Breast epithelium (tissue), 4 donors: ENCODE data around the gene BAX. TPM values are rescaled to one million over a fixed set of nuclear protein-coding genes. Genes with fewer than 3 reads are reported as not detected.
"Not testable (repeated sequence)": the region's sequence is repeated elsewhere in the genome, so short reads cannot be mapped to it uniquely, and the experiment has no call there.

Experiments used
- DNase-seq, 2 donors: peaks; one replicate each; pipeline ENCODE4 v3.0.0-alpha.2; 2019; ENCODE audit warnings: low spot score in 2 of 2
- H3K27ac ChIP-seq, 2 donors: fragments of 200-600 bp; sonication (generic) in 1 of 2; one replicate each; pipeline ENCODE4 v1.5.1; 2016 to 2019; ENCODE audit warnings: mild to moderate bottlenecking in 1 of 2
- H3K27me3 ChIP-seq, 2 donors: fragments of 200-600 bp; sonication (generic) in 1 of 2; one replicate each; pipeline versions ENCODE4 v1.5.1 to v1.6.0; 2017 to 2019; ENCODE audit warnings: control low read depth in 1 of 2, mild to moderate bottlenecking in 1 of 2
- H3K36me3 ChIP-seq: fragments of 200-600 bp; one replicate; pipeline ENCODE4 v1.5.1; 2019
- H3K4me1 ChIP-seq, 2 donors: fragments of 200-600 bp; sonication (generic); one replicate each; pipeline ENCODE4 v1.5.1; 2016 to 2019; ENCODE audit warnings: control low read depth in 1 of 2
- H3K4me3 ChIP-seq, 3 donors: fragments of 200-600 bp; sonication (generic); 1 replicate in 2 of 3; 2 replicates in 1 of 3; pipeline ENCODE4 v1.5.1; 2016 to 2019; ENCODE audit warnings: mild to moderate bottlenecking in 3 of 3, moderate library complexity in 2 of 3
- H3K9me3 ChIP-seq, 2 donors: fragments of 200-600 bp; sonication (generic) in 1 of 2; one replicate each; pipeline ENCODE4 v1.5.1; 2016 to 2019; ENCODE audit warnings: control low read depth in 1 of 2
- POLR2A ChIP-seq: fragments of 450-650 bp; IDR thresholded peaks from one replicate; pipeline ENCODE4 v1.6.1; 2016; ENCODE audit warnings: antibody characterized with exemption, mild to moderate bottlenecking, moderate library complexity
- POLR2AphosphoS5 ChIP-seq, 3 donors: sonication (generic); formaldehyde crosslinking; IDR thresholded peaks; one replicate each; pipeline ENCODE4 v1.6.1; 2017; ENCODE audit warnings: antibody characterized with exemption in 3 of 3
- intact Hi-C: fragments of 100-400 bp; cut with DNase I; formaldehyde crosslinking; loops from one replicate; pipeline ENCODE4 v1.15.1; 2023; ENCODE audit warnings: low total_unique reads
- total RNA-seq, 3 donors: library from RNA; depleted of rRNA; stranded (reverse); fragments of >200 nt; gene quantifications; one replicate each; pipeline ENCODE4 v1.1.0, GENCODE V29; 2016
- TF ChIP-seq, protein P1 (sequence below), 3 donors: fragments of 450-650 bp; IDR thresholded peaks; one replicate each; pipeline ENCODE4 v1.5.1; 2016 to 2017; ENCODE audit warnings: antibody characterized with exemption in 3 of 3, mild to moderate bottlenecking in 3 of 3, moderate library complexity in 3 of 3

Gene BAX
- total RNA-seq, 3 donors from 2014 or later: 34.2 to 56.0 (median 36.0) TPM

DNA sequence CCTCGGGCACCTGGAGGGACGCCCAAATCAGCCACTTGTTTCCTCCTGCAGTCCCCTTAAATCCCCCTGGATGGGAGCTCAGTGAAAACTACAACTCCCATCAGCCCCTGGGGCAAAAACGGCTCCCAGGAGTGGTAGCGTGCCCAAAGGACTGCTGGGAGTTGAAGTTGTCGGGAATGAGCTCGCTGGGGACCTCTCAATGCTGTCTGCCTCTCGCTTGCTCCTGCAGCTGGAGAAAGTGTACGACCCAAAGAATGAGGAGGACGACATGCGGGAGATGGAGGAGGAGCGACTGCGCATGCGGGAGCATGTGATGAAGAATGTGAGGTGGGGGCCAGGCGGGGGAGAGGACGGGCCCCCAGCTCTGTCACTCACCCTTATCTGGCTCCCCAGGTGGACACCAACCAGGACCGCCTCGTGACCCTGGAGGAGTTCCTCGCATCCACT is 35.9 kb upstream of the BAX start:
- intact Hi-C loops: no loop called here
- no peak overlapping the region for H3K27ac ChIP-seq
- H3K27me3 ChIP-seq: no peaks in the 10 kb centered on the region
- H3K4me3 ChIP-seq: no peak overlapping the region
- H3K4me1 ChIP-seq: no peaks in the 10 kb centered on the region
- H3K36me3 ChIP-seq: no peaks in the 10 kb centered on the region
- H3K9me3 ChIP-seq: no peaks in the 10 kb centered on the region
- no peak for DNase-seq
- TF ChIP-seq POLR2AphosphoS5 (IDR thresholded peaks at IDR 0.05) (no peak), POLR2A (no peak)
- TF ChIP-seq, protein P1, sequence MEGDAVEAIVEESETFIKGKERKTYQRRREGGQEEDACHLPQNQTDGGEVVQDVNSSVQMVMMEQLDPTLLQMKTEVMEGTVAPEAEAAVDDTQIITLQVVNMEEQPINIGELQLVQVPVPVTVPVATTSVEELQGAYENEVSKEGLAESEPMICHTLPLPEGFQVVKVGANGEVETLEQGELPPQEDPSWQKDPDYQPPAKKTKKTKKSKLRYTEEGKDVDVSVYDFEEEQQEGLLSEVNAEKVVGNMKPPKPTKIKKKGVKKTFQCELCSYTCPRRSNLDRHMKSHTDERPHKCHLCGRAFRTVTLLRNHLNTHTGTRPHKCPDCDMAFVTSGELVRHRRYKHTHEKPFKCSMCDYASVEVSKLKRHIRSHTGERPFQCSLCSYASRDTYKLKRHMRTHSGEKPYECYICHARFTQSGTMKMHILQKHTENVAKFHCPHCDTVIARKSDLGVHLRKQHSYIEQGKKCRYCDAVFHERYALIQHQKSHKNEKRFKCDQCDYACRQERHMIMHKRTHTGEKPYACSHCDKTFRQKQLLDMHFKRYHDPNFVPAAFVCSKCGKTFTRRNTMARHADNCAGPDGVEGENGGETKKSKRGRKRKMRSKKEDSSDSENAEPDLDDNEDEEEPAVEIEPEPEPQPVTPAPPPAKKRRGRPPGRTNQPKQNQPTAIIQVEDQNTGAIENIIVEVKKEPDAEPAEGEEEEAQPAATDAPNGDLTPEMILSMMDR (IDR thresholded peaks at IDR 0.05): no peak

DNA sequence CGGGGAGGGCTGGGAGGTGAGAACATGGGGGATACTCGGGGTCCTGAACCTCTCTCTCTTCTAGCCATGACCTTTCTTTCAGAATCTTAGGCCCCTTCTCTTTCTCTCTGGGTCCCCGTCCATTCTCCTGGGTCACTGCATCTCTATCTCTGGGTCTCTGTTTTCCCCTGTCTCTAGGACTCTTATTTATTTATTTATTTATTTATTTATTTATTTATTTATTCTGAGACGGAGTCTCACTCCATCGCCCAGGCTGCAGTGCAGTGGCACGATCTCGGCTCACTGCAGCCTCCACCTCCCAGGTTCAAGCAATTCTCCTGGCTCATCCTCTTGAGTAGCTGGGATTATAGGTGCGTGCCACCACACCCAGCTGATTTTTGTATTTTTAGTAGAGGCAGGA is 35.4 kb upstream of the BAX start:
- DNase-seq, H3K9me3 ChIP-seq, H3K4me3 ChIP-seq, H3K36me3 ChIP-seq, H3K4me1 ChIP-seq, H3K27me3 ChIP-seq, H3K27ac ChIP-seq, intact Hi-C loops: not testable (repeated sequence)

DNA sequence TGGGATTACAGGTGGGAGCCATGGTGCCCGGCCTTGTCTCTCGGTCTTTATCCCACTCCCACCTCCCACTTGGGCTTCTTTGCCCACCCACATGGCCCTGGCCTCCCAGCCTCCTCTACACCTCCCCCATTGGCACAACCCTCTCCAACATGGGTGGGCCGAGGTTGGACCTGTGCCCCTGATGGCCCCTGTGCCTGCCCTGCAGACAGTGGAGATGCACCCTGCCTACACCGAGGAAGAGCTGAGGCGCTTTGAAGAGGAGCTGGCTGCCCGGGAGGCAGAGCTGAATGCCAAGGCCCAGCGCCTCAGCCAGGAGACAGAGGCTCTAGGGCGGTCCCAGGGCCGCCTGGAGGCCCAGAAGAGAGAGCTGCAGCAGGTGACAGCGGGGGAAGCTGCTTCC is 33.7 kb upstream of the BAX start:
- TF ChIP-seq POLR2AphosphoS5 (IDR thresholded peaks at IDR 0.05): no peak
- TF ChIP-seq, protein P1 (IDR thresholded peaks at IDR 0.05): no peak
- TF ChIP-seq POLR2A: no peak
- no peak for DNase-seq
- no peaks in the 10 kb centered on the region for H3K4me1 ChIP-seq
- no peak overlapping the region for H3K27ac ChIP-seq
- no peaks in the 10 kb centered on the region for H3K27me3 ChIP-seq
- no peaks in the 10 kb centered on the region for H3K36me3 ChIP-seq
- H3K4me3 ChIP-seq: no peak overlapping the region
- intact Hi-C loops: no loop called here
- no peaks in the 10 kb centered on the region for H3K9me3 ChIP-seq

DNA sequence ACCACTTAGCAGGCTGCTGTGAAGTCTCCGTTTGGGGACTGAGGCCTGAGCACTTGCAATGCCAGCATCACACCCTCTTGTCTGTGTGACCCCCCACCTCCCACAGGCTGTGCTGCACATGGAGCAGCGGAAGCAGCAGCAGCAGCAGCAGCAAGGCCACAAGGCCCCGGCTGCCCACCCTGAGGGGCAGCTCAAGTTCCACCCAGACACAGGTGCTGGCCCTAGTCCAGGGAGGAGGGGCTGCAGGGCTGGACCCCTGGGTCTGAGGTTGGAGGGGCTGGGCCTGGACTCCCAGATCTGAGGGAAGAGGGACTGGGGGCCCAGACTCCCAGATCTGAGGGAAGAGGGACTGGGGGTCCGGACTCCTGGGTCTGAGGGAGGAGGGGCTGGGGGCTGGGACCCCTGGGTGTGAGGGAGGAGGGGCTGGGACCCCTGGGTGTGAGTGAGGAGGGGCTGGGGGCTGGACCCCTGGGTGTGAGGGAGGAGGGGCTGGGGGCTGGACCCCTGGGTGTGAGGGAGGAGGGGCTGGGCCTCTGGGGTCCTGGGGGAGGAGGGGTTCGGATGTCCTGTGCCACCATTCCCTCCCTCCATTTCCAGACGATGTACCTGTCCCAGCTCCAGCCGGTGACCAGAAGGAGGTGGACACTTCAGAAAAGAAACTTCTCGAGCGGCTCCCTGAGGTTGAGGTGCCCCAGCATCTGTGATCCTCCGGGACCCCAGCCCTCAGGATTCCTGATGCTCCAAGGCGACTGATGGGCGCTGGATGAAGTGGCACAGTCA is 32.8 kb upstream of the BAX start:
- H3K36me3 ChIP-seq: no peaks in the 10 kb centered on the region
- no peak for TF ChIP-seq POLR2AphosphoS5 (IDR thresholded peaks at IDR 0.05)
- TF ChIP-seq, protein P1 (IDR thresholded peaks at IDR 0.05): no peak
- TF ChIP-seq POLR2A: no peak
- H3K27me3 ChIP-seq: no peaks in the 10 kb centered on the region
- no peak overlapping the region for H3K4me3 ChIP-seq
- DNase-seq: no peak
- no peaks in the 10 kb centered on the region for H3K9me3 ChIP-seq
- H3K27ac ChIP-seq: no peak overlapping the region
- intact Hi-C loops: no loop called here
- no peaks in the 10 kb centered on the region for H3K4me1 ChIP-seq

DNA sequence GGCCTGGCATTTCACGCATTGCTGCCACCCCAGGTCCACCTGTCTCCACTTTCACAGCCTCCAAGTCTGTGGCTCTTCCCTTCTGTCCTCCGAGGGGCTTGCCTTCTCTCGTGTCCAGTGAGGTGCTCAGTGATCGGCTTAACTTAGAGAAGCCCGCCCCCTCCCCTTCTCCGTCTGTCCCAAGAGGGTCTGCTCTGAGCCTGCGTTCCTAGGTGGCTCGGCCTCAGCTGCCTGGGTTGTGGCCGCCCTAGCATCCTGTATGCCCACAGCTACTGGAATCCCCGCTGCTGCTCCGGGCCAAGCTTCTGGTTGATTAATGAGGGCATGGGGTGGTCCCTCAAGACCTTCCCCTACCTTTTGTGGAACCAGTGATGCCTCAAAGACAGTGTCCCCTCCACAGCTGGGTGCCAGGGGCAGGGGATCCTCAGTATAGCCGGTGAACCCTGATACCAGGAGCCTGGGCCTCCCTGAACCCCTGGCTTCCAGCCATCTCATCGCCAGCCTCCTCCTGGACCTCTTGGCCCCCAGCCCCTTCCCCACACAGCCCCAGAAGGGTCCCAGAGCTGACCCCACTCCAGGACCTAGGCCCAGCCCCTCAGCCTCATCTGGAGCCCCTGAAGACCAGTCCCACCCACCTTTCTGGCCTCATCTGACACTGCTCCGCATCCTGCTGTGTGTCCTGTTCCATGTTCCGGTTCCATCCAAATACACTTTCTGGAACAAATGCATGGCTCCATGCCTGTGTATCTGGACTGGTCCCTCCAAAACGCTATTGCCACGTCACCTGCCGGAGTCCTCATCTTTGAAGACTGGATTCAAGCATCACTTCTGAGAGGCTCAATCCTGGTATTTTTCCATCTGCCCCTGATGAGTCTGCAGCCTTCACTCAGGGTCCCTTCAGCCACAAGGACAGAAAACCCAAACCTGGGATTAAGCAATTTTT is 31.9 kb upstream of the BAX start:
- intact Hi-C loops: no loop called here
- no peaks in the 10 kb centered on the region for H3K36me3 ChIP-seq

More for the DNA sequence above, 31.9 kb upstream of the BAX start:
- Histone ChIP-seq H3K4me1 (no peaks in the 10 kb centered on the region), H3K9me3 (no peaks in the 10 kb centered on the region), H3K27me3 (no peaks in the 10 kb centered on the region), H3K27ac (no peak overlapping the region), H3K4me3 (no peak overlapping the region)
- no peak for TF ChIP-seq POLR2AphosphoS5 (IDR thresholded peaks at IDR 0.05)
- TF ChIP-seq, protein P1 (IDR thresholded peaks at IDR 0.05): no peak
- TF ChIP-seq POLR2A: no peak
- no peak for DNase-seq
